Ascending aorta (tissue), 2 donors: ENCODE results near the gene PCSK6. TPM values are rescaled to one million over a fixed set of nuclear protein-coding genes. Genes with fewer than 3 reads are reported as not detected.
A peak's percentile ranks its signal among the peaks of the same experiment; 100 is the strongest.
"Not testable (repeated sequence)": the region's sequence is repeated elsewhere in the genome, so short reads cannot be mapped to it uniquely, and the experiment has no call there.

ENCODE experiments used
- DNase-seq, 2 donors: peaks; one replicate each; pipeline ENCODE4 v3.0.0-alpha.2; 2019; ENCODE audit warnings: low spot score in 2 of 2
- H3K27ac ChIP-seq, 2 donors: fragments of 200-600 bp; sonication (generic); one replicate each; pipeline ENCODE4 v1.5.1; 2016 to 2017; ENCODE audit warnings: mild to moderate bottlenecking in 1 of 2
- H3K27me3 ChIP-seq: fragments of 200-600 bp; sonication (generic); one replicate; pipeline ENCODE4 v1.5.1; 2017
- H3K36me3 ChIP-seq, 2 donors: fragments of 200-600 bp; sonication (generic); one replicate each; pipeline ENCODE4 v1.5.1; 2016
- H3K4me1 ChIP-seq, 2 donors: fragments of 200-600 bp; sonication (generic); one replicate each; pipeline ENCODE4 v1.5.1; 2016 to 2017; ENCODE audit warnings: mild to moderate bottlenecking in 1 of 2
- H3K4me3 ChIP-seq, 2 donors: fragments of 200-600 bp; sonication (generic); one replicate each; pipeline ENCODE4 v1.5.1; 2016 to 2017; ENCODE audit warnings: mild to moderate bottlenecking in 1 of 2
- H3K9me3 ChIP-seq, 2 donors: fragments of 200-600 bp; sonication (generic); one replicate each; pipeline ENCODE4 v1.5.1; 2016
- intact Hi-C: fragments of 100-400 bp; cut with DNase I; formaldehyde crosslinking; loops from one replicate; pipeline ENCODE4 v1.15.1; 2023
- total RNA-seq: library from RNA; depleted of rRNA; stranded (reverse); fragments of >200 nt; gene quantifications from one replicate; pipeline ENCODE4 v1.1.0, GENCODE V29; 2016
- TF ChIP-seq, protein P1 (sequence below), 3 experiments: fragments of 200-600 bp in 2 of 3; fragments of 450-650 bp in 1 of 3; sonication (generic) in 2 of 3; IDR thresholded peaks; one replicate each; pipeline ENCODE4 v1.5.1; 2016 to 2019; ENCODE audit warnings: antibody characterized with exemption in 3 of 3, mild to moderate bottlenecking in 1 of 3, moderate library complexity in 1 of 3

PCSK6 gene
- total RNA-seq, 1 donor from 2014 or later, result 3.9 TPM

DNA sequence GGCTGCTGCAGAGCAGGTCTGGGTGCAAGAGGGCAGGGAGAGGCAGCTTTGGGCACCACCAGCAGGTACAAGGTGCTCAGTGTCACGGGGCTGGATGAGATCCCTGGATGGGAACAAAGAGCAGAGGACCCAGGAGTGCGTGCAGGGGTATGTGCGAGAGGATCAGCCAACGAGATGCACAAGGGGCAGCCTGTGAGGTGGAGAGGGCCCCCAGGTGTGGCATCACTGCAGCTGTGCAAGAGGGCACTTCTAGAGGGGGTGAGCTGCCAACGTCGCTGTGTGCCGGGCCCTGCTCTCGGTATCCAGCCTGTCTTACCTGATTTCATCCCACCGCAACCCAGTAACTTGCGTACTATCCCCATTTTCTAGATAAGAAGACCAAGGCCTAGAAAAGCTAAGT, 127.1 kb downstream of the PCSK6 start:
- Histone ChIP-seq H3K9me3 (no peaks in the 10 kb centered on the region), H3K27me3 (no peaks in the 10 kb centered on the region), H3K4me3 (no peak overlapping the region), H3K27ac (no peak overlapping the region), H3K4me1 (no peaks in the 10 kb centered on the region), H3K36me3 (no peaks in the 10 kb centered on the region)
- TF ChIP-seq, protein P1, sequence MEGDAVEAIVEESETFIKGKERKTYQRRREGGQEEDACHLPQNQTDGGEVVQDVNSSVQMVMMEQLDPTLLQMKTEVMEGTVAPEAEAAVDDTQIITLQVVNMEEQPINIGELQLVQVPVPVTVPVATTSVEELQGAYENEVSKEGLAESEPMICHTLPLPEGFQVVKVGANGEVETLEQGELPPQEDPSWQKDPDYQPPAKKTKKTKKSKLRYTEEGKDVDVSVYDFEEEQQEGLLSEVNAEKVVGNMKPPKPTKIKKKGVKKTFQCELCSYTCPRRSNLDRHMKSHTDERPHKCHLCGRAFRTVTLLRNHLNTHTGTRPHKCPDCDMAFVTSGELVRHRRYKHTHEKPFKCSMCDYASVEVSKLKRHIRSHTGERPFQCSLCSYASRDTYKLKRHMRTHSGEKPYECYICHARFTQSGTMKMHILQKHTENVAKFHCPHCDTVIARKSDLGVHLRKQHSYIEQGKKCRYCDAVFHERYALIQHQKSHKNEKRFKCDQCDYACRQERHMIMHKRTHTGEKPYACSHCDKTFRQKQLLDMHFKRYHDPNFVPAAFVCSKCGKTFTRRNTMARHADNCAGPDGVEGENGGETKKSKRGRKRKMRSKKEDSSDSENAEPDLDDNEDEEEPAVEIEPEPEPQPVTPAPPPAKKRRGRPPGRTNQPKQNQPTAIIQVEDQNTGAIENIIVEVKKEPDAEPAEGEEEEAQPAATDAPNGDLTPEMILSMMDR (IDR thresholded peaks at IDR 0.05), result no peak
- intact Hi-C loops, result no loop called here
- peak in 1 of 2 donors; percentile 5 for DNase-seq

DNA sequence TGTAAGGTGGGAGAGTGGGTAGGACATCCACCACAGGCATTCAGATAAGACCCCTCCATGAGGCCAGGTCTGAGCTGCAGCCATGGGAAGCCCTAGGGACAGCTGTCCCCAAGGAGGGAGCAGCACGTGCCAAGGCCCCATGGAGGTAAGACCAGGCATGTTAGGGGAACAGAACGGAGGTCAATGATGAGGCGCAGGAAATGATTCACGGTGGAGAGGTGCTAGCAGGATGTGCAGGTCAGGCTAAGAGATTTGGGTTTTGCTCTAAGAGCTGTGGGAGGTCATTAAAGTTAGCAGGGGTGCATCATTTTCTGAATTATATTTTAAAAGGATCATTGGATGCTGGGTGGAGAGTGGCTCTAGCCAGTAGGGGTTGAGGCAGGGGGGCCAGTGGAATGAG, 128.1 kb downstream of the PCSK6 start:
- intact Hi-C loops, result no loop called here
- no peaks in the 10 kb centered on the region for H3K9me3 ChIP-seq
- no peaks in the 10 kb centered on the region for H3K27me3 ChIP-seq
- TF ChIP-seq, protein P1 (IDR thresholded peaks at IDR 0.05), result no peak
- H3K36me3 ChIP-seq, result no peaks in the 10 kb centered on the region
- no peak overlapping the region for H3K27ac ChIP-seq
- DNase-seq, result no peak
- H3K4me3 ChIP-seq, result no peak overlapping the region
- no peaks in the 10 kb centered on the region for H3K4me1 ChIP-seq

DNA sequence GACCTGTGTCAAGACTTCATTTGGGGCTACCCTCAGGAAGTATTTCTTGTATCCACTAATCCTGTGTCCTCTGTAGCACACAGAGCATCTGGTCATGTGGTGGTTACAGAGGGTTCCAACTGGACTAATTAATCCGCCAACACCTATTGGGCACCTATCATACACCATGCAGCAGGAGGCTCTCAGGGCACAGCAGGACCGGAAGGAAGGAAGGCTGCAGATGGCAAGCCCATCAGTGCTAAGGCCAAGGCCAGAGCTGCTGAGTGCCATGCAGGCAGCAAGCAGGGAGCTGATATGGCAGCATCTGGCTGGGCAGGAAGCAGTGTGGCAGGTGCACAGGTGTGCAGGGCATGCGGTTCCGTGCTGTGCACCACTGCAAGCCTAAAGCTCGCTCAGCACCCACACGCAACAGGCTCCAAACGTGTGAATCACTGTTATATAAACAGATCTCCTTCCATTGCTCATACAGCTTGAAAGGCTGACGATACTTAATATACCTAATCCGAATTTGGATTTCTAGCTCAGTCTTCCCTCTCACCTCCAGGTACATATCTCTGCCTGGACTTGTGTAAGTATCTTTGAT, 130.1 kb downstream of the PCSK6 start:
- Histone ChIP-seq H3K4me3 (no peak overlapping the region), H3K27ac (no peak overlapping the region), H3K4me1 (no peaks in the 10 kb centered on the region), H3K36me3 (no peaks in the 10 kb centered on the region), H3K9me3 (no peaks in the 10 kb centered on the region), H3K27me3 (no peaks in the 10 kb centered on the region)
- TF ChIP-seq, protein P1 (IDR thresholded peaks at IDR 0.05), result no peak
- intact Hi-C loops, result no loop called here
- no peak for DNase-seq

DNA sequence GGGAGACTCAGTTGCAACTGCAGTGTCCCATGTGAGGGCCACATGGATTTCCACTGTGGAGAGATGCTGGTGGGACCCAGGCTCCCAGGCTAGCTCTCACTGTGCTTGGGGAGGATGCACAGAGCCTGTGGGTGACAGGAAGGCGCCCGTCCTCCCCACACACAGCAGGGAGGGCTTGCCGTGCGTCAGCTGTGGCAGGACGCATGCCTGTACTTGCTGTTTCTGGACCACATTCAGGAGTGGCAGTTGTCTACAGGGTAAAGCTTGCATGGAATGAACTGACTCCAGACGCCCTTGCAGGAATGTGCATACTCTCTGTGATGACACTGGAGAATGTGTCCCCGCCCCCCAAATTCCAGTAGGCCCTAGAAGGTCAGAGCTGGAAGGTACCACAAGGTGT, 130.6 kb downstream of the PCSK6 start:
- H3K36me3 ChIP-seq, result no peaks in the 10 kb centered on the region
- H3K4me1 ChIP-seq, result no peaks in the 10 kb centered on the region
- DNase-seq, result no peak
- TF ChIP-seq, protein P1 (IDR thresholded peaks at IDR 0.05), result no peak
- no peak overlapping the region for H3K4me3 ChIP-seq
- no peaks in the 10 kb centered on the region for H3K27me3 ChIP-seq
- H3K9me3 ChIP-seq, result no peaks in the 10 kb centered on the region
- intact Hi-C loops, result no loop called here
- no peak overlapping the region for H3K27ac ChIP-seq

DNA sequence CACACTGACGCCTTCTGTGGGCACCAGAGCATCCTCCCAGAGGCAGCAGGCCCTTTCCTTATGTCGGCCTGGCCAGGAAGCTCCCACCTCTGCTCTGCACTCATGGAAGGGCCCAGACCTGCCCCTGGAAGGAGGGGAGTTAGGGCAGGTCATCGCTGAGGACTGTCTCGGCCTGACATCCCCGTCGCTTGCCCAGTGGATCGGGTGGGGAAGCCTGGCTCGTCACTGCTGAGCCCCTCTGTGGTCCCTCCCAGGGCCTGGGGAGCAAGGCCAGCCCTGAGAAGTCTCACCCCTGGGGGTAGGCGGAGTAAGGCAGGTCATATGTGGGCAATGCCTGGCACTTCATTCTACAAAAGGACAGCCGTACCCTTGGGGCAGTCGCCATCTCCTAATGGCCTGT, 131.6 kb downstream of the PCSK6 start:
- DNase-seq, result no peak
- Histone ChIP-seq H3K27ac (no peak overlapping the region), H3K36me3 (no peaks in the 10 kb centered on the region), H3K4me3 (no peak overlapping the region), H3K4me1 (no peaks in the 10 kb centered on the region), H3K27me3 (no peaks in the 10 kb centered on the region), H3K9me3 (no peaks in the 10 kb centered on the region)
- TF ChIP-seq, protein P1 (IDR thresholded peaks at IDR 0.05), result no peak
- intact Hi-C loops, result no loop called here

DNA sequence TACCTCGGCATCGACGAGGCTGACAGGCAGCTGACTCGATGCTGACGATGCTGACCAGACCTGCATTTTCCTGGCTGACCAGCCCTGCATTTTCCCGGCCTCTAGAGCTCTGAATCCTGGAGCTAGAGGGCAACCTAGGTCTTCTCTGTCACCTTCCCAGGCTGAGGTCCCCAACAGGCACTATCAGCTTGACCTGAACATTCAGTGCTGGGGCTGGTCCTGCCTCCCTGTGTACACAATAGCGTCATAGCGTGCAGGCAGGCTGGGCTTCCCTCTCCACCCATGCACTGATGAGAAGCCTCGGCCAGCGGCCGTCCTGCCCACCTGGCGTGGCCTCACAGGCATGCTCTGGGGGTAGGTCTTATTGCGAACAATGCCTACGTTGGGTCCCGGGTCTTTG, 132.2 kb downstream of the PCSK6 start:
- no peaks in the 10 kb centered on the region for H3K27me3 ChIP-seq
- H3K4me1 ChIP-seq, result no peaks in the 10 kb centered on the region
- no peak overlapping the region for H3K27ac ChIP-seq
- no peak overlapping the region for H3K4me3 ChIP-seq
- no peaks in the 10 kb centered on the region for H3K9me3 ChIP-seq
- intact Hi-C loops, result no loop called here
- TF ChIP-seq, protein P1 (IDR thresholded peaks at IDR 0.05), result no peak
- H3K36me3 ChIP-seq, result no peaks in the 10 kb centered on the region
- DNase-seq, result no peak

DNA sequence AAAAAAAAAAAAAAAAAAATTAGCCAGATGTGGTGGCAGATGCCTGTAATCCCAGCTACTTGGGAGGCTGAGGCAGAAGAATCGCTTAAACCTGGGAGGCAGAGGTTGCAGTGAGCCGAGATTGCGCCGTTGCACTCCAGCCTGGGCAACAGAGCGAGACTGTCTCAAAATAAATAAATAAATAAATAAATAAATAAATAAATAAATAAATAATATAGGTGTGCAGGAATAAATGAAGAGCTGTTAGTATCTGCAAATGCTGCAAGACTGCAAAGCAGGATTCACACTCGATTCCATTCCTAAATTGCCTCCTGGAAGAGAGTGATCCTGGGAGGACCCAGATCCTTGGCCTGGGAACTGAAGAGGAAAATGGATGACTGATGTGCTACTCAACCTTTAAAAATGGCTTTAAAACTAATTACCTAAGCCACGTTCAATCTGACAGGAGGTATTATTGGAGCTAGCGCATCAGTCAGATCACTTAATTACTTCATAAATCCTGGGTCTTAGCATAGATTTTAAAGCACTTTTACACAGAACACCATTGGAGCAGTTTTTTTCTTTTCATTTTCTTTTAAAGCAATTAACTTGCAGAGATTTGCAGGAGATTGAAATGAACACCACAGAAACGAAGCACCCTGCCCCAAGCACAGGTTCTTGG, 132.9 kb downstream of the PCSK6 start:
- H3K4me1 ChIP-seq, H3K36me3 ChIP-seq, H3K4me3 ChIP-seq, H3K27ac ChIP-seq, H3K9me3 ChIP-seq, H3K27me3 ChIP-seq, intact Hi-C loops, DNase-seq: not testable (repeated sequence)
